Tibial artery (tissue), 4 donors: ENCODE measurements around the gene CXCR4.

ENCODE experiments used
- DNase-seq, 2 donors: peaks; one replicate each; pipeline ENCODE4 v3.0.0-alpha.2; 2019
- H3K27ac ChIP-seq, 2 donors: fragments of 200-600 bp; sonication (generic) in 1 of 2; 1 replicate in 1 of 2; 2 replicates in 1 of 2; pipeline ENCODE4 v1.5.1; 2018 to 2019; ENCODE audit warnings: mild to moderate bottlenecking in 1 of 2
- H3K27me3 ChIP-seq, 2 donors: fragments of 200-600 bp; sonication (generic) in 1 of 2; one replicate each; pipeline versions ENCODE4 v1.5.1 to v1.6.0; 2016 to 2019
- H3K36me3 ChIP-seq, 3 donors: fragments of 200-600 bp; sonication (generic) in 2 of 3; one replicate each; pipeline ENCODE4 v1.5.1; 2016 to 2019; ENCODE audit warnings: mild to moderate bottlenecking in 2 of 3
- H3K4me1 ChIP-seq, 4 donors: fragments of 200-600 bp; sonication (generic) in 2 of 4; 1 replicate in 3 of 4; 2 replicates in 1 of 4; pipeline ENCODE4 v1.5.1; 2016 to 2019
- H3K4me3 ChIP-seq, 2 donors: fragments of 200-600 bp; sonication (generic) in 1 of 2; 1 replicate in 1 of 2; 2 replicates in 1 of 2; pipeline ENCODE4 v1.5.1; 2018 to 2019; ENCODE audit warnings: mild to moderate bottlenecking in 2 of 2
- H3K9me3 ChIP-seq, 3 donors: fragments of 200-600 bp; sonication (generic) in 1 of 3; one replicate each; pipeline ENCODE4 v1.5.1; 2016 to 2019
- intact Hi-C: fragments of 100-400 bp; cut with DNase I; formaldehyde crosslinking; loops from one replicate; pipeline ENCODE4 v1.15.0; 2023; ENCODE audit warnings: low total_unique reads
- TF ChIP-seq, protein P1 (sequence below), 2 experiments: fragments of 200-600 bp in 1 of 2; fragments of 450-650 bp in 1 of 2; IDR thresholded peaks; one replicate each; pipeline ENCODE4 v1.5.1; 2017 to 2019; ENCODE audit warnings: antibody characterized with exemption in 2 of 2, mild to moderate bottlenecking in 1 of 2, moderate library complexity in 1 of 2

Gene CXCR4

DNA sequence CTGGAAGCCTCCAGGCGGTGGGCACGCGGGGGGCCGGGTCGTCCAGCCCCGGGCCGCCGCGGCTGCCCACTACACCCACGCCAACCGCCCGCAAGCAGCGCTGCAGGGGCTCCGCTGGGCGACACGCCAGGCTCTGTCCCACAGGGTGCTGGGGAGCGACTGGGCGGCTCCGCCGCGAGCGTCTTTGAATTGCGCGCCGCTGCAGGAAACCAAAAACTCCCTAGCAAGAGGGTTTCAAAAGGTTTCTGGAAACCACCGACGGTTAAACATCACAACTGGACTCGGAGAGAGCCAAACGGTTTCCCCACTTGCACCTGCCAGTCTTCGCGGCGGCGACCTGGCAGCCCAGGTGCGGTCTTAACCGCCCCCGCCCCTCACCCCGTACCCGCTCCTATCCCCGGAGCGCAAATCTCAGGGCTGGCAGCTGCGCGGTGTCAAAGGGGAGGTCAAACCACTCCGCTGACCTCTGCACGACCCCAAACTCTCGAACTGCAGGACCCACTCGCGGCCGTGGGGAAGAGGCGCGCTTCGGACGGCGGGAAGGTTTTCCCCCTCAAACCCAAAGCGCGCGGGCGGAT, 1.0 kb downstream of the CXCR4 start:
- no peaks in the 10 kb centered on the region for H3K36me3 ChIP-seq
- TF ChIP-seq, protein P1, sequence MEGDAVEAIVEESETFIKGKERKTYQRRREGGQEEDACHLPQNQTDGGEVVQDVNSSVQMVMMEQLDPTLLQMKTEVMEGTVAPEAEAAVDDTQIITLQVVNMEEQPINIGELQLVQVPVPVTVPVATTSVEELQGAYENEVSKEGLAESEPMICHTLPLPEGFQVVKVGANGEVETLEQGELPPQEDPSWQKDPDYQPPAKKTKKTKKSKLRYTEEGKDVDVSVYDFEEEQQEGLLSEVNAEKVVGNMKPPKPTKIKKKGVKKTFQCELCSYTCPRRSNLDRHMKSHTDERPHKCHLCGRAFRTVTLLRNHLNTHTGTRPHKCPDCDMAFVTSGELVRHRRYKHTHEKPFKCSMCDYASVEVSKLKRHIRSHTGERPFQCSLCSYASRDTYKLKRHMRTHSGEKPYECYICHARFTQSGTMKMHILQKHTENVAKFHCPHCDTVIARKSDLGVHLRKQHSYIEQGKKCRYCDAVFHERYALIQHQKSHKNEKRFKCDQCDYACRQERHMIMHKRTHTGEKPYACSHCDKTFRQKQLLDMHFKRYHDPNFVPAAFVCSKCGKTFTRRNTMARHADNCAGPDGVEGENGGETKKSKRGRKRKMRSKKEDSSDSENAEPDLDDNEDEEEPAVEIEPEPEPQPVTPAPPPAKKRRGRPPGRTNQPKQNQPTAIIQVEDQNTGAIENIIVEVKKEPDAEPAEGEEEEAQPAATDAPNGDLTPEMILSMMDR (IDR thresholded peaks at IDR 0.05) = no peak
- H3K4me3 ChIP-seq = peak overlapping the region; percentile 45 to 46
- H3K9me3 ChIP-seq = no peaks in the 10 kb centered on the region
- peak overlapping the region; percentile 27 to 28 for H3K27ac ChIP-seq
- DNase-seq = no peak
- peaks cover 0 to 66% of the 10 kb centered on the region in 2 donors for H3K27me3 ChIP-seq
- H3K4me1 ChIP-seq = peaks cover 0 to 36% (median 33%) of the 10 kb centered on the region in 4 donors
- intact Hi-C loops = no loop called here

- peak overlapping the region; percentile 27 to 28 for H3K27ac ChIP-seq
- peaks cover 0 to 68% of the 10 kb centered on the region in 2 donors for H3K27me3 ChIP-seq
- peak; percentile 51 to 79 for DNase-seq
- TF ChIP-seq, protein P1 (IDR thresholded peaks at IDR 0.05) = no peak
- peaks cover 0 to 36% (median 33%) of the 10 kb centered on the region in 4 donors for H3K4me1 ChIP-seq
- H3K4me3 ChIP-seq = peak overlapping the region; percentile 45 to 46
- H3K9me3 ChIP-seq = no peaks in the 10 kb centered on the region
- H3K36me3 ChIP-seq = no peaks in the 10 kb centered on the region
- intact Hi-C loops = no loop called here
Measured at GRCh38 chr2:136116151-136116812, 1.7 kb downstream of the CXCR4 start.

- Histone ChIP-seq H3K9me3 (no peaks in the 10 kb centered on the region), H3K4me1 (peaks cover 0 to 36% (median 33%) of the 10 kb centered on the region in 4 donors), H3K36me3 (no peaks in the 10 kb centered on the region), H3K4me3 (peak overlapping the region in 1 of 2 donors; percentile 45), H3K27me3 (peaks cover 0 to 65% of the 10 kb centered on the region in 2 donors), H3K27ac (no peak overlapping the region)
- no peak for DNase-seq
- intact Hi-C loops = no loop called here
- TF ChIP-seq, protein P1 (IDR thresholded peaks at IDR 0.05) = no peak
Measured at GRCh38 chr2:136115183-136115761, 2.7 kb downstream of the CXCR4 start.

DNA sequence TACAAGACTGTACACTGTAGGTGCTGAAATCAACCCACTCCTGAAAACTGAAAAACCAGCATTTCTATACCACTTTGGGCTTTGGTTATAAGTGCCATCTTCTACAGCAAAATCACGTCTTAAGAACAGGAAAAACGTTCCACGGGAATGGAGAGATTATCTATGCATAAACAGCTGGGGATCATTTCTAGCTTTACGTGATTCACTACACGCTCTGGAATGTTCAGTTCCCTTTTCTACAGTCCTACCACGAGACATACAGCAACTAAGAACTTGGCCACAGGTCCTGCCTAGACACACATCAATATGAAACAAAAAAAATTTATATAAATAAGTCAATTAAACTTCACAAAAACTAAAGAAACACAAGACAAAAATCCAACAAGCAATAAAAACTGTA, 3.6 kb downstream of the CXCR4 start:
- H3K36me3 ChIP-seq = no peaks in the 10 kb centered on the region
- intact Hi-C loops = no loop called here
- H3K4me3 ChIP-seq = no peak overlapping the region
- no peaks in the 10 kb centered on the region for H3K9me3 ChIP-seq
- DNase-seq = no peak
- H3K27ac ChIP-seq = no peak overlapping the region
- H3K4me1 ChIP-seq = peaks cover 0 to 34% (median 31%) of the 10 kb centered on the region in 4 donors
- TF ChIP-seq, protein P1 (IDR thresholded peaks at IDR 0.05) = no peak
- H3K27me3 ChIP-seq = peaks cover 0 to 56% of the 10 kb centered on the region in 2 donors

DNA sequence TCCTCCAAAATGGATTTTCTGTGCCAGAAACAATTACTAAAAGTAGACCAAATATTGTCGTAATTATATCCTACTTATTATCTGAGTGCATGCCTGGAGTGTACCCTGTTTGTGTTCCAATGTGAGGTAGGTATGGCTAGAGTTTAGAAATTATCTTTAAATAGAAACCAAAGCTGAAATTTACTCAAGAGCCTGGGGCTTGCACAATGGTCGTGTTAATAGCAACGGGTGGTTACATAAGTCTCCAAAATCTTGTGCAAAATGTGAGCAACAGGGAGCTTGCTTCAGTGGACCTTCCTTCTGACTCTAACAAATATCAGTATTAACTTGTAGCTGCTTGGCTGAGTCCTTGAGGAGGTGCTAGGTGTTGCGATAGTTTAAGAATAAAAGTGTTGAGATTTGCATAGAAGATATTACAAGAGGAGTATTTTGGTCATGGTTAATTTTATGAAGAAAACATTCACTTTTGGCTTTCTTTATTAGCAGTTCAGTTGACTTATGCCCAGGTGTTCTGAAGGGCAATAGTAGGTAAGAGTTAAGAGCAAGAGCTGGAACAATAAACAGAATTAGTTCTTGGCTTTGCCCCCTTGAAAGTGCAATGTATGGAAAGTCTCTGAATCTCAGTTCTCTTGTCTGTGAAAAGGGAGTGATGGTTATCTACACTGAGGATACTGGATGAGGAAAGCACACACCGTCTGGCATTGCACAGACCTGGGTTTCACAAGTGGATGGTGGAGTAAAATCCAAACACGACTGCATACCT, 4.6 kb downstream of the CXCR4 start:
- TF ChIP-seq, protein P1 (IDR thresholded peaks at IDR 0.05) = no peak
- H3K27ac ChIP-seq = no peak overlapping the region
- H3K36me3 ChIP-seq = no peaks in the 10 kb centered on the region
- H3K4me1 ChIP-seq = peaks cover 0 to 24% (median 22%) of the 10 kb centered on the region in 4 donors
- no peaks in the 10 kb centered on the region for H3K9me3 ChIP-seq
- intact Hi-C loops = no loop called here
- H3K4me3 ChIP-seq = no peak overlapping the region
- no peak for DNase-seq
- H3K27me3 ChIP-seq = peaks cover 0 to 48% of the 10 kb centered on the region in 2 donors
